ENCODE results near the gene ADAMTS20.
"Not testable (repeated sequence)": the region's sequence is repeated elsewhere in the genome, so short reads cannot be mapped to it uniquely, and the experiment has no call there.

The ADAMTS20 gene

DNA sequence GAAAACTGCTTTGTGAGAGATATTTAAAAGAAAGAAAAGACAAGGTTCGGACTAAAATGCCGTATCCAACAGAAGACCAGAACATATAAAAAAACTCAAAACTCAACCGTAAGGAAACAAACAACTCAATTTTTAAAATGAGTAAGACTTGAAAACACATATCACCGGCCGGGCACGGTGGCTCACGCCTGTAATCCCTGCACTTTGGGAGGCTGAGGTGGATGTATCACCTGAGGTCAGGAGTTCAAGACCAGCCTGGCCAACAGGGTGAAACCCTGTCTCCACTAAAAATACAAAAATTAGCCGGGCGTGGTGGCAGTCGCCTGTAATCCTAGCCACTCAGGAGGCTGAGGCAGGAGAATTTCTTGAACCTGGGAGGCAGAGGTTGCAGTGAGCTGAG is 192.0 kb downstream of the ADAMTS20 start:
- H3K4me2 ChIP-seq (ENCODE audit: low read length); H3K9me3 ChIP-seq (replicated peaks; ENCODE audit: low read length); H3K4me3 ChIP-seq (ENCODE audit: low read length); H3K36me3 ChIP-seq (ENCODE audit: insufficient read depth, low read length); H3K27me3 ChIP-seq (ENCODE audit: control insufficient read depth, insufficient read depth, low read length); H3K9ac ChIP-seq (ENCODE audit: low read depth, low read length): not testable (repeated sequence)
- H3K4me1 ChIP-seq (ENCODE audit: control insufficient read depth, insufficient read depth, low read length) = peaks cover 14% of the 10 kb centered on the region

DNA sequence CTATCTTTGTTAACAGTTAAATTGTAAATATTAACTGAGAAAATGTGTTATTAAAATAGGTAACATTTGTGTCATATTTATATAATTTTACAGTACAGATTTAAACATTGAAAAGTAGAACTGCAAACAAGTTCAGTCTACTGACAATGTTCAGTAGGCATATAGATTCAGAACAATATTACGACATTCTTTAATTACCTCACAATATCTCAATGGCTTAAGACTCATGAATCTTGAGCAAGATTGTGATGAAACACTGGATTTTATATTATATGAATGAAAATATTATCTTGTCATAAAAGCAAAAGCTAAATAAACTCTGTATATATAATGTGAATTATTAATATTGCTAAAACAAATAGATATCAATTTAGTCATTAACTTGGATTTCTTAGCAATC is 194.9 kb downstream of the ADAMTS20 start:
- H3K36me3 ChIP-seq (ENCODE audit: insufficient read depth, low read length) = no peaks in the 10 kb centered on the region
- no peaks in the 10 kb centered on the region for H3K9me3 ChIP-seq (replicated peaks; ENCODE audit: low read length)
- no peak overlapping the region for H3K9ac ChIP-seq (ENCODE audit: low read depth, low read length)
- no peak overlapping the region for H3K4me2 ChIP-seq (ENCODE audit: low read length)
- no peaks in the 10 kb centered on the region for H3K27me3 ChIP-seq (ENCODE audit: control insufficient read depth, insufficient read depth, low read length)
- H3K4me3 ChIP-seq (ENCODE audit: low read length) = no peak overlapping the region
- no peaks in the 10 kb centered on the region for H3K4me1 ChIP-seq (ENCODE audit: control insufficient read depth, insufficient read depth, low read length)

- no peak overlapping the region for H3K4me3 ChIP-seq (ENCODE audit: low read length)
- H3K9me3 ChIP-seq (replicated peaks; ENCODE audit: low read length) = no peaks in the 10 kb centered on the region
- H3K9ac ChIP-seq (ENCODE audit: low read depth, low read length) = no peak overlapping the region
- no peaks in the 10 kb centered on the region for H3K36me3 ChIP-seq (ENCODE audit: insufficient read depth, low read length)
- no peak overlapping the region for H3K4me2 ChIP-seq (ENCODE audit: low read length)
- H3K27me3 ChIP-seq (ENCODE audit: control insufficient read depth, insufficient read depth, low read length) = no peaks in the 10 kb centered on the region
- H3K4me1 ChIP-seq (ENCODE audit: control insufficient read depth, insufficient read depth, low read length) = peaks cover 4% of the 10 kb centered on the region
These were observed 200.0 kb downstream of the ADAMTS20 start for GRCh38 chr12:43352001-43352400.

GRCh38 chr12:43349863-43350262 is 202.1 kb downstream of the ADAMTS20 start:
- no peak overlapping the region for H3K4me3 ChIP-seq (ENCODE audit: low read length)

GRCh38 chr12:43348221-43348620 is 203.8 kb downstream of the ADAMTS20 start:
- Histone ChIP-seq H3K9me3 (replicated peaks; ENCODE audit: low read length) (peaks cover 8% of the 10 kb centered on the region), H3K9ac (ENCODE audit: low read depth, low read length) (no peak overlapping the region), H3K27me3 (ENCODE audit: control insufficient read depth, insufficient read depth, low read length) (no peaks in the 10 kb centered on the region), H3K4me2 (ENCODE audit: low read length) (no peak overlapping the region), H3K4me3 (ENCODE audit: low read length) (no peak overlapping the region), H3K4me1 (ENCODE audit: control insufficient read depth, insufficient read depth, low read length) (peaks cover 4% of the 10 kb centered on the region), H3K36me3 (ENCODE audit: insufficient read depth, low read length) (no peaks in the 10 kb centered on the region)

More at GRCh38 chr12:43349863-43350262, 202.1 kb downstream of the ADAMTS20 start:
- H3K36me3 ChIP-seq (ENCODE audit: insufficient read depth, low read length) = no peaks in the 10 kb centered on the region
- no peaks in the 10 kb centered on the region for H3K27me3 ChIP-seq (ENCODE audit: control insufficient read depth, insufficient read depth, low read length)
- no peak overlapping the region for H3K9ac ChIP-seq (ENCODE audit: low read depth, low read length)
- peaks cover 3% of the 10 kb centered on the region for H3K9me3 ChIP-seq (replicated peaks; ENCODE audit: low read length)
- H3K4me1 ChIP-seq (ENCODE audit: control insufficient read depth, insufficient read depth, low read length) = peaks cover 4% of the 10 kb centered on the region
- H3K4me2 ChIP-seq (ENCODE audit: low read length) = no peak overlapping the region

GRCh38 chr12:43347026-43347425 is 205.0 kb downstream of the ADAMTS20 start:
- Histone ChIP-seq H3K9ac (ENCODE audit: low read depth, low read length) (no peak overlapping the region), H3K4me1 (ENCODE audit: control insufficient read depth, insufficient read depth, low read length) (peaks cover 4% of the 10 kb centered on the region), H3K9me3 (replicated peaks; ENCODE audit: low read length) (peaks cover 8% of the 10 kb centered on the region), H3K36me3 (ENCODE audit: insufficient read depth, low read length) (no peaks in the 10 kb centered on the region), H3K4me2 (ENCODE audit: low read length) (no peak overlapping the region), H3K4me3 (ENCODE audit: low read length) (no peak overlapping the region), H3K27me3 (ENCODE audit: control insufficient read depth, insufficient read depth, low read length) (no peaks in the 10 kb centered on the region)

DNA sequence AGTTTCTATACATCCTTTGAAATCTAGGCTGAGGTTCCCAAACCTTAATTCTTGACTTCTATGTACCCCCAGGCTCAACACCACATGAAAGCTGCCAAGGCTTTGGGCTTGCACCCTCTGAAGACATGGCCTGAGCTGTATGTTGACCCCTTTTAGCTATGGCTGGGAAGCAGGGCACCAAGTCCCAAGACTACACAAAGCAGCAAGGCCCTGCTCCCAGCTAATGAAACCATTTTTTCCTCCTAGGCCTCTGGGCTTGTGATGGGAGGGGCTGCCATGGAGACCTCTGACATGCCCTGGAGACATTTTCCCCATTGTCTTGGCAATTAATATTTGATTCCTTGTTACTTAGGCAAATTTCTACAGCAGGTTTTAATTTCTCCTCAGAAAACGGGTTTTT is 207.0 kb downstream of the ADAMTS20 start:
- no peaks in the 10 kb centered on the region for H3K27me3 ChIP-seq (ENCODE audit: control insufficient read depth, insufficient read depth, low read length)
- H3K4me1 ChIP-seq (ENCODE audit: control insufficient read depth, insufficient read depth, low read length) = peaks cover 4% of the 10 kb centered on the region
- peaks cover 8% of the 10 kb centered on the region for H3K9me3 ChIP-seq (replicated peaks; ENCODE audit: low read length)
- H3K4me2 ChIP-seq (ENCODE audit: low read length) = no peak overlapping the region
- H3K36me3 ChIP-seq (ENCODE audit: insufficient read depth, low read length) = no peaks in the 10 kb centered on the region
- no peak overlapping the region for H3K4me3 ChIP-seq (ENCODE audit: low read length)
- no peak overlapping the region for H3K9ac ChIP-seq (ENCODE audit: low read depth, low read length)

GRCh38 chr12:43341785-43342313 is 210.2 kb downstream of the ADAMTS20 start:
- not testable (repeated sequence) for H3K9ac ChIP-seq (ENCODE audit: low read depth, low read length); H3K9me3 ChIP-seq (replicated peaks; ENCODE audit: low read length); H3K4me2 ChIP-seq (ENCODE audit: low read length); H3K36me3 ChIP-seq (ENCODE audit: insufficient read depth, low read length); H3K4me3 ChIP-seq (ENCODE audit: low read length); H3K27me3 ChIP-seq (ENCODE audit: control insufficient read depth, insufficient read depth, low read length)
- peaks cover 21% of the 10 kb centered on the region for H3K4me1 ChIP-seq (ENCODE audit: control insufficient read depth, insufficient read depth, low read length)

DNA sequence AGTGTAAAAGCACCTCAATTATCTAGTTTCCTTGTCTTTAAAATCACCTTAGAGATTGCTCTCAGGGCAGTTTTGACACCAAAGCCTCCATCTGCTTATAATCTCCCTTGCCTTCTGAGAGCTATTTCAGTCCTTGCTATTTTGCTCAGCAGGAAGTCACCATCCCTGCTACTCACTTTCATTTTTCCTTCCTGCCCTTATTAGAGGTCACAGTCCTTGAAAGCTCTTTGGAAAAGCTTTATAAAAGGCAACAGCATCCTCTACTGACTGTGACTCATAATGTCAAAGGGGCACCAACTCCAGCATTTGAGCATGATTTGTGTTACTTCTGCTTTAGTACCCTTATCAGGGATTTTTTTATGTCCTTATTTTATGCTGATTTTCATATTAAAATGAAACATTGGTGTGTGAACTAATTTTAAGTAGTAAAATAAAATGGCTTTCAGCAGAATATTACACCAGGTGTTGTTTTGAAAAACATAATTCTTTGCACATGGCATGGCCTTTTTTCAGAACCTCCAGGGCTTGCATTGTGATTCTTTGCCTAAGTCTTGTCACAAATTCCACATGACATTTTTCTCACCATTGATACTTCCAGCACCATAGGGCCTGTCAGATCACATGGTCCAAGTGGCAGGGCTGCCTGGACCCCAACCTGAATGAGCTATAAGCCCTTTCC is 213.0 kb downstream of the ADAMTS20 start:
- Histone ChIP-seq H3K4me2 (ENCODE audit: low read length) (peak overlapping the region; percentile 56), H3K9me3 (replicated peaks; ENCODE audit: low read length) (no peaks in the 10 kb centered on the region), H3K9ac (ENCODE audit: low read depth, low read length) (peak overlapping the region; percentile 24), H3K4me3 (ENCODE audit: low read length) (no peak overlapping the region), H3K36me3 (ENCODE audit: insufficient read depth, low read length) (no peaks in the 10 kb centered on the region), H3K27me3 (ENCODE audit: control insufficient read depth, insufficient read depth, low read length) (no peaks in the 10 kb centered on the region), H3K4me1 (ENCODE audit: control insufficient read depth, insufficient read depth, low read length) (peaks cover 35% of the 10 kb centered on the region)

DNA sequence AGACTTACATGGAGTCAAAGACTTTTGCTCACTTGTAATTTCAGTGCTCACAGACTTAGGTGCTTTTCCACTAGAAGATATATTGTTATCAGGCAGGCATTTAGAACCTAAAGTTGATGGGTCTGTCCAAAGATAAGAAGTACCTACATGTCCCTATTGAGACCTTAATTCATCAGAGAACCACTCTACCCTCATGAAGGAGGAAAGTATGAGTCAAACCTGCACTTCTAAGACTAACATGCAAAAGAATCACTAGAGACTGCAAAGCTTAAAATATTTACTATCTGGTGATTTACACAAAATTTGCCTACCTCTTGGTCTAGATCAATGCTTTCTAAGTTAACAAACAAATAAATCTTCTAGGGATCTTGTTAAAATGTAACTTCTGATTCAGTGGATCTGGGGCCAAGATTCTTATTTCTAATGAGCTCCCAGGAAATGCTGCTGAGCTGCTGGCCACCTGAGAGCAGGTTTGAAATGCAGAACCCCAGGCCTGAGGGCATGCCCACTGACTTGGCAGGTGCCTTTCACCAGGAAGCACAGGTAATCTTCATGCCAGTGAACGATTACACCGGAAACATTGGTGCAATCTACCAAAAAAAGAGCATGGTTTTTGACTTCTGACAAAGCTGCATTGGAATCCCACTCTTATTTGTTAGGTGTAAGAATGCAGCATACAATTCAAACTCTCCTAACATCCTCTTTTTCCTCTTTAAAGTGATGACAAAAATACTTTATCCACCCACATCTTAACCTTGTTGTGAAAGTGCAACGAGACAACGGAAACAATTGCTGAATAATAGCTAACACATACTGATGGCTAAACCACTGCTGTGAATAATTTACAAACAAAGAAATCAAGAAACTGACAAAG is 214.2 kb downstream of the ADAMTS20 start:
- peaks cover 47% of the 10 kb centered on the region for H3K4me1 ChIP-seq (ENCODE audit: control insufficient read depth, insufficient read depth, low read length)
- no peak overlapping the region for H3K4me3 ChIP-seq (ENCODE audit: low read length)
- peak overlapping the region; percentile 10 for H3K9ac ChIP-seq (ENCODE audit: low read depth, low read length)
- peak overlapping the region; percentile 56 for H3K4me2 ChIP-seq (ENCODE audit: low read length)
- H3K9me3 ChIP-seq (replicated peaks; ENCODE audit: low read length) = no peaks in the 10 kb centered on the region
- H3K36me3 ChIP-seq (ENCODE audit: insufficient read depth, low read length) = no peaks in the 10 kb centered on the region
- H3K27me3 ChIP-seq (ENCODE audit: control insufficient read depth, insufficient read depth, low read length) = no peaks in the 10 kb centered on the region

GRCh38 chr12:43336962-43337555 is 214.9 kb downstream of the ADAMTS20 start:
- H3K9me3 ChIP-seq (replicated peaks; ENCODE audit: low read length) = no peaks in the 10 kb centered on the region
- H3K4me3 ChIP-seq (ENCODE audit: low read length) = no peak overlapping the region
- peak overlapping the region; percentile 58 for H3K9ac ChIP-seq (ENCODE audit: low read depth, low read length)
- H3K36me3 ChIP-seq (ENCODE audit: insufficient read depth, low read length) = no peaks in the 10 kb centered on the region
- no peaks in the 10 kb centered on the region for H3K27me3 ChIP-seq (ENCODE audit: control insufficient read depth, insufficient read depth, low read length)
- no peak overlapping the region for H3K4me2 ChIP-seq (ENCODE audit: low read length)
- H3K4me1 ChIP-seq (ENCODE audit: control insufficient read depth, insufficient read depth, low read length) = peaks cover 50% of the 10 kb centered on the region

Measured in skeletal muscle satellite cell (primary cell).